ENCODE results near the gene MIA3. TPM values are rescaled to one million over a fixed set of nuclear protein-coding genes. Genes with fewer than 3 reads are reported as not detected.
A peak's percentile ranks its signal among the peaks of the same experiment; 100 is the strongest.

Gene MIA3
- total RNA-seq (2012; rRNA removed), result 26.4 and 45.4 TPM in 2 replicates

DNA sequence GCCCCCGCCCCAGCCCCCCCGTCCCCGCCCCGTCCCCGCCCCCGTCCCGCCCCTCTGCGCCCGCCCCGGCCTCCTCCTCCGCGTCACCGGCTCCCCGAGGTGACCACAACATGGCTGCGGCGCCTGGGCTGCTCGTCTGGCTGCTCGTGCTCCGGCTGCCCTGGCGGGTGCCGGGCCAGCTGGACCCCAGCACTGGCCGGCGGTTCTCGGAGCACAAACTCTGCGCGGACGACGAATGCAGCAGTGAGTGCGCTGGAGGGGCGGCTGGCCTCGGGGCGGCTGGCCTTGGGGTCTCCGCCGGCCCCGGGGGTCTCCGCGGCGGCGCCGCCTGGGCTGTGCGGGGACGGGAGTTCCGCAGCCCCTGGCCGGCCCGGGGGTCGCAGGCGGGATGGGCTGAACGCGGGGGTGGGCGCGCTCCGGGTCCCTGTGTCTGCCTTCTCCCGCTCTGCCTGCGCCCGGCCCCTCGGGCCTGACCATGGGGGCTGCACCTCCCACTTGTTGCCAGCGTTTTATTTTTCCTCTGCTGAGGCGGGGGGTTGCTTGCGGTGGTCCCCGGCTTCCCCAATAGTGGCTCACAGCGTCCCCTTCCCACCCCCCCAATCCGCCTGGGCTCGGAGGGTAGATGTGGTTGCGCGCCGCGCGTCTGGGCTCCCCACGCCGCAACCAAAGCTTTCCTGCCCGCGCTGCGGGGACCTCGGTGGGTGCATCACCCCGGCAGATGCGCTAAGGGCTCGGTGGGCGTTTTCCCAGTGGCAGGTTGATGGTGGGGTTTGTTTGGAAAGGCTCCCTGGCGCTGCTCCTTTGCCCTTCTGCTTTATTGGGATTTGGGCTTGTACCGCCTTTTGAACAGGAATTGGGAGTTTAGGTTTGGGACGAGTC lies at the start of gene MIA3:
MIA3 (plus strand) TSS at position 97 of the 879 bp plus-strand sequence; CDS start at position 111, 14 bp downstream.
- peaks cover 5% of the 10 kb centered on the region for H3K36me3 ChIP-seq (ENCODE audit: insufficient read depth, low read length)
- peaks cover 6% of the 10 kb centered on the region for H3K27me3 ChIP-seq (ENCODE audit: control insufficient read depth, insufficient read depth, low read length)
- peak within 1 kb of the TSS; percentile 86 for H3K4me3 ChIP-seq (ENCODE audit: low read length)
- peak within 1 kb of the TSS; percentile 86 for H3K9ac ChIP-seq (ENCODE audit: low read depth, low read length)
- peak within 1 kb of the TSS; percentile 97 for H3K4me2 ChIP-seq (ENCODE audit: low read length)
- no peaks in the 10 kb centered on the region for H3K9me3 ChIP-seq (replicated peaks; ENCODE audit: low read length)
- peaks cover 17% of the 10 kb centered on the region for H3K4me1 ChIP-seq (ENCODE audit: control insufficient read depth, insufficient read depth, low read length)

- no peaks in the 10 kb centered on the region for H3K4me1 ChIP-seq (ENCODE audit: control insufficient read depth, insufficient read depth, low read length)
- H3K27me3 ChIP-seq (ENCODE audit: control insufficient read depth, insufficient read depth, low read length), result no peaks in the 10 kb centered on the region
- H3K9me3 ChIP-seq (replicated peaks; ENCODE audit: low read length), result peaks cover 4% of the 10 kb centered on the region
- H3K9ac ChIP-seq (ENCODE audit: low read depth, low read length), result no peak overlapping the region
- peaks cover 25% of the 10 kb centered on the region for H3K36me3 ChIP-seq (ENCODE audit: insufficient read depth, low read length)
- no peak overlapping the region for H3K4me2 ChIP-seq (ENCODE audit: low read length)
- no peak overlapping the region for H3K4me3 ChIP-seq (ENCODE audit: low read length)
Observed at GRCh38 chr1:222570837-222571236, 47.1 kb upstream of the MIA3 start.

GRCh38 chr1:222579316-222579715 lies 38.6 kb upstream of the MIA3 start:
- Histone ChIP-seq H3K4me3 (ENCODE audit: low read length) (no peak overlapping the region), H3K4me2 (ENCODE audit: low read length) (no peak overlapping the region), H3K4me1 (ENCODE audit: control insufficient read depth, insufficient read depth, low read length) (peaks cover 11% of the 10 kb centered on the region), H3K27me3 (ENCODE audit: control insufficient read depth, insufficient read depth, low read length) (no peaks in the 10 kb centered on the region), H3K9ac (ENCODE audit: low read depth, low read length) (no peak overlapping the region), H3K36me3 (ENCODE audit: insufficient read depth, low read length) (peaks cover 24% of the 10 kb centered on the region), H3K9me3 (replicated peaks; ENCODE audit: low read length) (no peaks in the 10 kb centered on the region)

DNA sequence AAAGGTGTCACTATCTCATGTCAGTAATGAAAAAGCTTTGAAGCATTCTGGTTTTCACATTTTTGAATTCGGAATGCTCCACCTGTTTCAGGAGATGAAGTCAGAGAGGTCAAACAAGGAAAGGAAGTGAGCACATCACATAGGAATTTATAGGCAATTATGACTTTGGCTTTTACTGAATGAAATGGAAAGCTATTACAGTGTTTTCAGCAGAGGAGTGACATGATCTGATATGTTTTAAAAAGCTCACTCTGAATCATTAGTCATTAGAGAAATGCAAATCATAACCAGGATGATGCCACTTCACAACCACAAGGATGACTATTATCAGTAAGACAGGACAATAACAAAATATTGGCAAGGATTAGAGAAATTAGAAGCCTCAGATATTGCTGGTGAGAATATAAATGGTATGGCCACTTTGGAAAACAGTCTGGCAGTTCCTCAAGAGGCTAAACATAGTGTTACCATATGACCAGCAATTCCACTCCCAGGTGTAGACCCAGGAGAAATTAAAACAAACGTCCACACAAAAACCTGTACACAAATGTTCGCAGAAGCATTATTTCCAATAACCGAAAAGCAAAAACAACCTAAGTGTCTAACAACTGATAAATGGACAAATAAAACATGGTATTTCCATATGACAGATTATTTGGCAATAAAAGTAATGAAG lies 35.7 kb upstream of the MIA3 start:
- Histone ChIP-seq H3K4me1 (ENCODE audit: control insufficient read depth, insufficient read depth, low read length) (peaks cover 11% of the 10 kb centered on the region), H3K9me3 (replicated peaks; ENCODE audit: low read length) (no peaks in the 10 kb centered on the region), H3K9ac (ENCODE audit: low read depth, low read length) (no peak overlapping the region), H3K4me2 (ENCODE audit: low read length) (no peak overlapping the region), H3K4me3 (ENCODE audit: low read length) (no peak overlapping the region), H3K27me3 (ENCODE audit: control insufficient read depth, insufficient read depth, low read length) (no peaks in the 10 kb centered on the region), H3K36me3 (ENCODE audit: insufficient read depth, low read length) (peaks cover 20% of the 10 kb centered on the region)

DNA sequence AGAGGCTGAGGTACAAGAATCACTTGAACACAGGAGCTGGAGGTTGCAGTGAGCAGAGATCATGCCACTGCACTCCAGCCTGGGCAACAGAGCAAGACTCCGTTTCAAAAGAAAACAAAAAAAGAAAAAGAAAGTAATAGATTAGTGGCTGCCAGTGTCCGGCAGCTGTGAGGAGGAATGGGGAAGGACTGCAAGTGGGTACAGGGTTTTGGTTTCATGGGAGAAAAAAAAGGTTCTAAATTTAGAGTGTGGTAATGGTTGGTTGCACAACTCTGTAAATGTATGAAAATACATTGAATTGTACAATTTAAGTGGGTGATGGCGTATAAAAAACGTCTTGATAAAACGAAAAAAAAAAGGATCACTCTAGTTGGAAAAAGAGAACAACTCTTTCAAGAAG lies 34.8 kb upstream of the MIA3 start:
- H3K9me3 ChIP-seq (replicated peaks; ENCODE audit: low read length), result no peaks in the 10 kb centered on the region
- no peaks in the 10 kb centered on the region for H3K27me3 ChIP-seq (ENCODE audit: control insufficient read depth, insufficient read depth, low read length)
- H3K36me3 ChIP-seq (ENCODE audit: insufficient read depth, low read length), result peaks cover 20% of the 10 kb centered on the region
- H3K4me3 ChIP-seq (ENCODE audit: low read length), result no peak overlapping the region
- H3K4me1 ChIP-seq (ENCODE audit: control insufficient read depth, insufficient read depth, low read length), result peaks cover 11% of the 10 kb centered on the region
- no peak overlapping the region for H3K9ac ChIP-seq (ENCODE audit: low read depth, low read length)
- H3K4me2 ChIP-seq (ENCODE audit: low read length), result no peak overlapping the region

DNA sequence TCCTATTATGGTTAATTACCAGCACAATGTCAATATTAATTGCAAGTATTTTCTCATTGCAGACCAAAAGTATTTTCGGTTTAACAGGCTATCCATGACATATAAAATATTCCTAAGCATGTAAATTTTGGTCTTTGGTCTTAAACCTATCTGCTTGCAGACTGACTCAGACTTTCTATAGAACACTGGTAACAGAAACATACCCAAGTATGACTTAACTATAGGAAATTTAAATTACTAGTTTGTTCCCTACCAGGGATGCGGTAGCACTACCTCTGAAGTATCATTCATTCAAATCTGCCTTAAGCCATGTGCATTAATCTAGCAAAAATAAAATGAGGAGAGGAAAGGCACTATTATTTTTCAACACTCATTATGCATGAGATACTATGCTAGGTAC lies 31.1 kb upstream of the MIA3 start:
- peaks cover 20% of the 10 kb centered on the region for H3K36me3 ChIP-seq (ENCODE audit: insufficient read depth, low read length)
- no peaks in the 10 kb centered on the region for H3K9me3 ChIP-seq (replicated peaks; ENCODE audit: low read length)
- no peaks in the 10 kb centered on the region for H3K27me3 ChIP-seq (ENCODE audit: control insufficient read depth, insufficient read depth, low read length)
- H3K4me1 ChIP-seq (ENCODE audit: control insufficient read depth, insufficient read depth, low read length), result peaks cover 23% of the 10 kb centered on the region
- H3K9ac ChIP-seq (ENCODE audit: low read depth, low read length), result no peak overlapping the region
- H3K4me2 ChIP-seq (ENCODE audit: low read length), result no peak overlapping the region
- no peak overlapping the region for H3K4me3 ChIP-seq (ENCODE audit: low read length)

- Histone ChIP-seq H3K4me2 (ENCODE audit: low read length) (peak overlapping the region; percentile 84), H3K9me3 (replicated peaks; ENCODE audit: low read length) (no peaks in the 10 kb centered on the region), H3K9ac (ENCODE audit: low read depth, low read length) (no peak overlapping the region), H3K36me3 (ENCODE audit: insufficient read depth, low read length) (peaks cover 15% of the 10 kb centered on the region), H3K4me1 (ENCODE audit: control insufficient read depth, insufficient read depth, low read length) (peaks cover 20% of the 10 kb centered on the region), H3K27me3 (ENCODE audit: control insufficient read depth, insufficient read depth, low read length) (no peaks in the 10 kb centered on the region), H3K4me3 (ENCODE audit: low read length) (no peak overlapping the region)
Observed at GRCh38 chr1:222588135-222588534, 29.8 kb upstream of the MIA3 start.

- Histone ChIP-seq H3K27me3 (ENCODE audit: control insufficient read depth, insufficient read depth, low read length) (no peaks in the 10 kb centered on the region), H3K9ac (ENCODE audit: low read depth, low read length) (peak within 1 kb of the TSS; percentile 84), H3K36me3 (ENCODE audit: insufficient read depth, low read length) (peaks cover 8% of the 10 kb centered on the region), H3K9me3 (replicated peaks; ENCODE audit: low read length) (no peaks in the 10 kb centered on the region), H3K4me1 (ENCODE audit: control insufficient read depth, insufficient read depth, low read length) (peaks cover 20% of the 10 kb centered on the region), H3K4me2 (ENCODE audit: low read length) (peak within 1 kb of the TSS; percentile 84), H3K4me3 (ENCODE audit: low read length) (peak within 1 kb of the TSS; percentile 78)
Observed at GRCh38 chr1:222589462-222590302, 28.2 kb upstream of the MIA3 start, which contains the start of gene TAF1A. TSS of gene TAF1A (minus strand) at chr1:222589933.

- peaks cover 20% of the 10 kb centered on the region for H3K4me1 ChIP-seq (ENCODE audit: control insufficient read depth, insufficient read depth, low read length)
- peak overlapping the region; percentile 32 for H3K4me2 ChIP-seq (ENCODE audit: low read length)
- no peak overlapping the region for H3K9ac ChIP-seq (ENCODE audit: low read depth, low read length)
- H3K4me3 ChIP-seq (ENCODE audit: low read length), result no peak overlapping the region
- H3K36me3 ChIP-seq (ENCODE audit: insufficient read depth, low read length), result no peaks in the 10 kb centered on the region
- no peaks in the 10 kb centered on the region for H3K27me3 ChIP-seq (ENCODE audit: control insufficient read depth, insufficient read depth, low read length)
- H3K9me3 ChIP-seq (replicated peaks; ENCODE audit: low read length), result no peaks in the 10 kb centered on the region
Observed at GRCh38 chr1:222592171-222592570, 25.7 kb upstream of the MIA3 start.

GRCh38 chr1:222594789-222595188 lies 23.1 kb upstream of the MIA3 start:
- Histone ChIP-seq H3K36me3 (ENCODE audit: insufficient read depth, low read length) (no peaks in the 10 kb centered on the region), H3K9ac (ENCODE audit: low read depth, low read length) (no peak overlapping the region), H3K9me3 (replicated peaks; ENCODE audit: low read length) (no peaks in the 10 kb centered on the region), H3K4me2 (ENCODE audit: low read length) (no peak overlapping the region), H3K4me1 (ENCODE audit: control insufficient read depth, insufficient read depth, low read length) (peaks cover 13% of the 10 kb centered on the region), H3K4me3 (ENCODE audit: low read length) (no peak overlapping the region), H3K27me3 (ENCODE audit: control insufficient read depth, insufficient read depth, low read length) (no peaks in the 10 kb centered on the region)

GRCh38 chr1:222596696-222597095 lies 21.2 kb upstream of the MIA3 start:
- Histone ChIP-seq H3K4me2 (ENCODE audit: low read length) (no peak overlapping the region), H3K9me3 (replicated peaks; ENCODE audit: low read length) (no peaks in the 10 kb centered on the region), H3K36me3 (ENCODE audit: insufficient read depth, low read length) (no peaks in the 10 kb centered on the region)

More at GRCh38 chr1:222596696-222597095, 21.2 kb upstream of the MIA3 start:
- Histone ChIP-seq H3K4me1 (ENCODE audit: control insufficient read depth, insufficient read depth, low read length) (peaks cover 10% of the 10 kb centered on the region), H3K9ac (ENCODE audit: low read depth, low read length) (no peak overlapping the region), H3K27me3 (ENCODE audit: control insufficient read depth, insufficient read depth, low read length) (no peaks in the 10 kb centered on the region), H3K4me3 (ENCODE audit: low read length) (no peak overlapping the region)
